HG03159 (cell line): ENCODE data around the gene TPMT.
A peak's percentile ranks its signal among the peaks of the same experiment; 100 is the strongest.
"Not testable (repeated sequence)": the region's sequence is repeated elsewhere in the genome, so short reads cannot be mapped to it uniquely, and the experiment has no call there.

Experiments used
- ATAC-seq: cut with Tn5 transposase; IDR thresholded peaks from one replicate; pipeline ENCODE4 v1.9.1; 2021; ENCODE audit warnings: mild to moderate bottlenecking, moderate library complexity; ENCODE audit not compliant: unreplicated experiment

The TPMT gene

DNA sequence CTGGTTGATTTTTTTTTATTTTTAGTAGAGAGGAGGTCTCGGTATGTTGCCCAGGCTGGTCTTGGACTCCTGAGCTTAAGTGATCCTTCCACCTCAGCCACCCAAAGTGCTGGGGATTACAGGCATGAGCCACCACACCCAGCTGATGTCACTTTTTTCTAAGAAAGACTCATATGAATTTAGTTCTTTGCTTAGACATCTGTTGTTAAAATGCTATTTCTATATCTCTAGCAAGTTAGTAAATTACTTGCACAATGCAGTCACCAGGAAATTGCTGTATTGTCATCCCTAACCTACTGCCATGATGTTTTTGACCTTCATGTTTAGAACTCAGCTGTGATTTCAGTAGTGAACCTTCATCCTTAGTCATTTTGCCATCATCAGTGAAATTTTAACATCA, 6.0 kb upstream of the TPMT start:
- no peak for ATAC-seq

DNA sequence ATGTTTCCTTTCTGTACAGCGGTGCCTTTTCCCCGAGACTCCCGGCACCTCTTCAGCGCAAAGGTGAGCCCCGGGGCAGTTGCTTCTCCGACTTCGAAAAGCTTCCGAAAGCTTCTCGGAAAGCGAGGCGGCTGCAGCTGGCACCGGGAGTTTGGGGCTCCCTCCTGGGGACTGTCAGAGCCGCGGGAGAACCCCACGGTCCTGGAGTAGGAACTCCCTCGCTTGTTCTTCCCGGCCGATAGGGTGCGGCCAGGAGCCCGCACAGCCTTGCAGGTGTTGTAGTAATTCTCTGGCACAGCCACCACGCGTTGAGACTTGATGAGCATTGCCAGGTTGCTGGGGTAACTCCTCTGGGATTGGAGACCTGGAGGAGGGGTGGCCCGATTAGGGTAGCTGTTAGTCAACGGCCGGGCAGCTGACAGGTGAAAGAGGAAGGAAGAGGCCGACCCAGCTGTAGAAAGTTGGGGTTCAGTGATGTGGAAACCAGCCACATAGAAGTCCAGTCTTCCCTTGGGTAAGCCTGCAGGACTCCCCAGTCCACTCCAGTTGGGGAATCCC, 1.1 kb upstream of the TPMT start:
- peak; percentile 29 for ATAC-seq

DNA sequence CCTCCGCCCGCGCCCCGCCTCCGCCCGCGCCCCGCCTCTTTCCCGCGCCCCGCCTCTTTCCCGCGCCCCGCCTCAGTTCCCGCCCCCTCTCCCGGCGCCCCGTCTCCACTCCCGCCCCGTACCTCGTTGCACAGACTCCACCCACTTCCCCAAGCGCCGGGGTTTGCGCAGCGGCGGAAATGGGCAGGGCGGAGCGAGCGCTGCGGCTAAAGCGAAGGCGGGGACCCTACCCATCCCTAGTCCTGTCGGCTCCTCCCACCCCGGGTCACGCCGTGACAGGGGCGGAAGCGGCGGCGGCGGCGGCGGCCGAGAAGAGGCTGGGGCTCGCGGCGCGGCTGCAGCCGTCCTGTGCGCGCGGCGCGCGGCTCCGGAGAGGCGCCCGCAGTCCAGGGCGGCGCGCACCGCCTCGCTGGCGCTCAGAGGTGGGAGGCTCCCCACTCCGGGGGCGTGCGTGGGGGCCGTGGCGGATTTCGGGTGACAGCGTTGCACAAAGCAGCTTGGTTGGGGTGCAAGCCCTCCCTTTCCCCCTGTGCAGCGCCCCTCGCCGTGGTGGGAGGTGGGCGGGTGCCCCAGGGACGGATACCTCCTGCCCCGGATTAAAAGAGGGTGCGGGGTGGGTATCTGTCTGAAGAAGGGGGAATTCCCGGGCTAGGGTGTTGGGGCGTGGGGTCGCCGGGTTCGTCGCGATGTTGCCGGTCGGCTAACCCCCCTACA, 430 bp upstream of the TPMT start, which contains the start of gene KDM1B:
KDM1B (plus strand) TSS at position 273 of the 714 bp plus-strand sequence. CDS start 4,474 bp downstream, outside the sequence.
- peak; percentile 86 for ATAC-seq

DNA sequence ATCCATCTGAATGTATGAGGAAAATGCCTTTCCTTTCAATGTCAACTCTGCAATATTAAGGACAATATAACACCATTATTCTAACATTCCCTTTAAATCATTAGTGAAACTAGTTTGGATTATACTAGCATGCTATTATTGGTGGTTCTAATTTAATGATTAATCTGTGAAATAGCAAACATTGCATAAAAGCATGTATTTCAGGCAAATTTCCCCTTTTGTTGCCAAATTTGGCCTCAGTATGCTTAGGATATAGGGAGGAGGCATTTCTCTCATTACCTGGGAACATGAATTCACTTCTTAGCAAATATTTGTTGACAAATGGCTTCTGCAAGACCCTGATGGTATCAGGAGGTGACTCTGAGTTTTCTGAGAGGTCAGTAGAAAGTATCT, 1.6 kb downstream of the TPMT start:
- ATAC-seq, result no peak

DNA sequence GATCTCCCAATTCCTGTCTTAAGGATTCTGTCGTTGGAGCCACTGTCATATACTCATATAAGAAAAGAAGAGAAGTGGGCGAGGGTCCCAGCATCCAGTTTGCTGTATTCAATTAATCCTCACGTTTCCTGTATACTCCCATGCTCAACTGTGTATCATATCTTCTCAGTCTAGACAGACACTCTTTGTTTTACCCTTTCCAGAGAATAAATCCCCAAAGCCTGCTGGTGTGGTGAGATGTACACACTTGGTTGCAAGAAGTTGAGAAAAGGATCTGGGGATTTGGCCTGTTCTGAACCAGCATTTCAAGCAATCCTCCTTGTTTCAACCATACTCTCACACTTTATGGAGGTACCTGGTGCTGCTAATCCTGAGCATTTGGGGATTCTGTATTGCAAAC, 3.1 kb downstream of the TPMT start:
- ATAC-seq, result no peak

DNA sequence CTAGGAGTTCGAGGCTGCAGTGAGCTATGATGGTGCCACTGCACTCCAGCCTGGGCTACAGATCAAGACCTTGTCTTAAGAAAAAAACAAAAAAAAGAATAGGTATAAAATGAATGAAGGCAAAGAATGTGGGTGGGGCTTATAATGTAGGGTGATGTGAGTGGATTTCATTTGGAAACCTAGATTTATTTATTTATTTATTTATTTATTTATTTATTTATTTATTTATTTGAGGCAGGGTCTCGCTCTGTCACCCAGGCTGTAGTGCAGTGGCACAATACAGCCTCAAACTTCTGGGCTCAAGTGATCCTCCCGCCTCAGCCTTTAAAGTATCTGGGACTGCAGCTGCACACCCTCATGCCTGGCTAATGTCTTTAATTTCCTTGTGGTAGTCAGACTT, 3.5 kb downstream of the TPMT start:
- not testable (repeated sequence) for ATAC-seq

DNA sequence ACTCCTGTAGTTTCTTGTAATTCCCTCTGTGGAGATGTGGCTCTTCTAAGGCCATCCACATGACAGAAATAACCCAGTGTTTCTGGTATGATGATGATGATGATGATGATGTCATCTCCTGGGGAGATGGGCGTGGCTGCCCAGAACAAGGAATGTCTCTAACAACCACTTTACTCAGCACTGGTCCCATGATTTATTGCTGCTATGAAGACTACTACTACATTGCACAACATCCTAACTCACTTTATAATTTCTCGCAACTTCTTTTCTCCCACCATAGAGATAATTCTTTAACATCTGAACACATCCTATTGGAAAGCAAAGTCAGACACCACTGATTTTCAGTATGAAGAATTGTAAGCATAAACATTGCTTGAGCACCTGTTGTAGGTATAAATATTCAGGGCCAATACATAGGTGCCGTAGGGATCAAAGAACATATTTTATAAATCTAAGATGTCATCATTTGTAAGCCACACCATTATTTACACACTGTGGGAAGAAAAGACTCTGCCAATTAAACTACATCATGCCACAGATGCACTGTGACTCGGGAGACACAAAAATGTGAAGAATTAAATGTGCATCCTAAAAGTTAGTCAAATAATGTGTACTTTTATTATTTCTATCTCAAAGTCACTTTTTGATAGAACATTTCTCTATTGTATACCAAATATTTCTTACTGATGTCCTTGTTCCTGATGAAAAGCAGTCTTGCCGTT, 6.4 kb downstream of the TPMT start:
- ATAC-seq, result no peak

DNA sequence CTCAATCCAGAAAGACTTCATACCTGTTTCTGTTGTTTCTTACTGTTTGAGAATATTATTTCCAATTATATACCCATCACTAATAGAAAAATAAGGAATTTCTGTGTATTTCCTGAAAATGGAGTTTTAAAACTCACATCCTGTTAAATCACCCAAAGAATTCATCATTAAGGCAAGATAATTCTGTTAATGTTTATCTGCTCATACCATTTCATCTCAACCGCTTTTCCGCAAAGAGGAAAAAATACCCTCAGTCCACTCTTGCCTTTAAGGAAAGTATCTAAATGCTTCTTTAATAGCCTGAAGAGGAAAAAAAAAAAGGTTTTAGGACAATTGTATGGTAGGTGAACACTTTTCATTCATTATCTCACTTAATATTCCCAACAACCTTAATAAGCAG, 7.3 kb downstream of the TPMT start:
- no peak for ATAC-seq

DNA sequence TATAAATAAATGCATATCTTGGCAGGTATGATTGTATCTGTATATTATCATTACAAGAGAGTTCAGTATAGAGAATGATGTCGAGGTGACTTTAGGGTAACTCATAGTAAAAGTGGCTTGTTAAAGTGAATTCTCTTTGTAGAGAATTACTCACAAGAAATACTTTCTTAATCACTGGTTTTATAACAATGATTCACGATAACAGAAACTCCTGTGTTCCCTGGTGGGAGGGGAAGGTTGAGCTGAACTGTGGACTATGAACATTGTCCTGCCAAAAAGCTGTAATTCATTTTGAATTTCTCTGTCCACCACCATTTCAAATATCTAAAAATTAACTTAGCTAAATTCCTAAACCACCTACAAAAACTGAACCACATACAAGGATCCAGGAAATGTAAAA, 7.7 kb downstream of the TPMT start:
- no peak for ATAC-seq

DNA sequence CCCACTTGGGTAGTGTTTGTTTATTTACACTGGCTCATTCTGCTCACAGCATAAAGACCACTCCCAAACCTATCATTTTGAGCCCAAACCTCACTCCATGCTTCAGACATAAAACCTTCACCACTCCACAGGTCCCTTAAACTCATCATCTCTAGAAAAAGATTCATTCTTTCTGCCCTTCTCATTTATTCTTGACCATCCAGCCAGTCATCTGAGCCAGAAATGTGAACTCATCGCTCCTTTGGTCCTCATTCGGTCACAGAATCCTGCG, 12.4 kb downstream of the TPMT start:
- no peak for ATAC-seq

DNA sequence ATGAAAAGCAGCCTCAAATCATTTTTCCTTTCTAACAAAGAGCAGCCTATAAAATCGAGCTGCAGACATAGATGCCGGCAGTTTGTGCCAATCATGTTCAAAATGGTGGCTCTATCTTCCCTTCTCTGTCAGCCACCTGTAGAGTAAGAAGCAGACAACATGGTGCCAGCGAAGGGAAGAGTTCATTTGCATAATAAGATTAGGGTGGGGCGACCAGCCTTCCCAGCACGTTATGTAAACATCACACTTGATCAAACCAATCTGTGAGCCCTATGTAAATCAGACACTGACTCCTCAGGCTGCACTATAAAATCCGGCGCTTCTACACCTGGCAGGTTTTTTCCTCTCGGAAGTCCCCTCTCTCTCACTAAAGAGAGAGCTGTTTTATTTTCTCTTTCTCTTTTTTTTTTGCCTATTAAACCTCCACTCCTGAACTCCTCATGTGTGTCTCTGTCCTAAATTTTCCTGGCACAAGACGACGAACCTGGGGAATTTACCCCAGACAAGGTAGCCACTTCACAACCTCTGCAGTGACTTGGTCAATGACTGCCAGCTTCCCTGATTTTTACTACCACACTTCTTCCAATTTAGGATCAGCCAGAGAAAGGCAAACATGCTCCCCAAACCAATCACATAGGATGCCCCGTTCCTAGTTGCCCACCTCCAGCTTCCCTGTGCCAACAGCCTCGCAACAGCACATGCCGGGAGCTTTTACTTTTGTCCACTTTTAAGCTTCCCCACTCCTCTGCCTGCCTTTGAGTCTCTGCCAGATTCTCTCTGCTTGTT, 12.9 kb downstream of the TPMT start:
- ATAC-seq, result no peak

DNA sequence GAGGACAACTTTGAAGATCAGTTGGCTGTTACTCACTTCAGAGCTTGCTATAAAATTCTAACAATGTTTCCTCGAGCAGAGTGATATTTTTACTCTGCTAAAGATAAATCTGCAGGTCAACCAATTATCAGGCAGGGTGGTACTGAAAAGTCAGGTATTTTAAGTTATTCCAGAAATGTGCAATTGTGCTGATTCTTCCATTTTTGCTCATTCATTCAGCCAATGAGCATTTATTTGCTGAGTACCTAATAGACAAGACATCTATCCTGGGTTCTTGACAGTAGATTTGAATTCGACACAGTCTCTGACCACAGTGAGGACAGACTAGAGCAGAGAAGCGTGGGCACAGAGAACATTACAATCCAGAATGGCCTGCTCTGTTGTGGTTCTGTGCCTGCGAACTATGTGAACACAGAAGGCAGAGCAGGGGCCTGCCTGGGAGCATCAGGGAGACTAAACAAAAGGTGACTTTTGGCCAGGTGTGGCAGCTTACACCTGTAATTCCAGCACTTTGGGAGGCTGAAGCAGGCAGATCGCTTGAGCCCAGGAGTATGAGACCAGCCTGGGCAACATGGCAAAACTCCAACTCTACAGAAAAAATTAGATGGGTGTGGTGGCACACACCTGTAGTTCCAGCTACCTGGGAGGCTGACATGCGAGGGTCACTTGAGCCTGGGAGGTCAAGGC, 14.8 kb downstream of the TPMT start:
- ATAC-seq, result no peak

DNA sequence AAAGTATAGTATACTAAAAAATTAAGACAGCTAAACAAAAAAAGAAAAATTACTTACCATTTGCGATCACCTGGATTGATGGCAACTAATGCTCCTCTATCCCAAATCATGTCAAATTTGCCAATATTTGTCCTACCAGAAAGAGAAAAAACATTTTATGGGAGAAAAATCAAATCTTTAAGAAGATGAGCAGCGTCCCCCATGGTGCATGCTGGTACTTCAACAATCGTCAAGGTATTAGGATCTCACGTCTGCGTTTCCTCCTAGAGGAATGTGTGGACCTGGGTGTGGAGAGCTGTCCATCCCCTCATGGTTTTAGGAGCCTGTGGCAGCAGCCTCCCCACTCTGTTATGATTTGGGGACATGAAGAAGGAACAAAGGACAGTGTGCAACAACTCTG, 16.0 kb downstream of the TPMT start:
- no peak for ATAC-seq

DNA sequence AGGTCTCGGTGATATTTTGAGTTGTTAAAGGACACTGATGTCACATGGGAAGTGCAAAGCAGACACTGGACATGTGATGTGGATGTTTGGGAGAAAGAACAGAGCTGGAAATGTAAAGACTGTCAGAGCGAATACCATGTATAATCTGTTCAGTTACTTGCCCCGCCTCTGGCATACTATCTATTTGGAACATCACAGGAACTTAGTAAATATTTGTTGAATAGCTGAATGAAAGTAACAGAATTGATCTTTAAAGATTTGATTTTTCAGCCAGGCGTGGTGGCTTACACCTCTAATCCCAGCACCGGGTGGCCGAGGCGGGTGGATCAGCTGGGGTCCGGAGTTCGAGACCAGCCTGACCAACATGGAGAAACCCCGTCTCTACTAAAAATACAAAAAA, 18.6 kb downstream of the TPMT start:
- ATAC-seq, result no peak

DNA sequence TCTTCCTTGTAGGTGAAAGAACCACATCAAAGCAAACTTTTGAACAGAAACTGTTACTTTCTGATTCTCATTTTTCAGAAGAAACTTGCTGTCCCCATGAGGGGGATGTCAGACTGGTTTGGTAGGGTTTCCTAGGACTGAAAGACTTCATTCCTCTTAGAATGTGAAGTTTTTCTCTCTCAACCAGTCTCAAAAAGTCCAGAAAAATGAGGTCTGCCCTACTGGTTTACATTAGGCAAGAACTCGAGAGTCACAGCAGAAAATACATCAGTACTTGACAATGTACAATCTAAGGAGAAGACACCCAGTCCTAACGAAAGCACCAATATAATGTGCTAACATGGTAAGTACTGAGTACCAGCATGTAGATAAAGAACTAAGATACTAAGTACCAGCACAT, 19.7 kb downstream of the TPMT start:
- no peak for ATAC-seq

DNA sequence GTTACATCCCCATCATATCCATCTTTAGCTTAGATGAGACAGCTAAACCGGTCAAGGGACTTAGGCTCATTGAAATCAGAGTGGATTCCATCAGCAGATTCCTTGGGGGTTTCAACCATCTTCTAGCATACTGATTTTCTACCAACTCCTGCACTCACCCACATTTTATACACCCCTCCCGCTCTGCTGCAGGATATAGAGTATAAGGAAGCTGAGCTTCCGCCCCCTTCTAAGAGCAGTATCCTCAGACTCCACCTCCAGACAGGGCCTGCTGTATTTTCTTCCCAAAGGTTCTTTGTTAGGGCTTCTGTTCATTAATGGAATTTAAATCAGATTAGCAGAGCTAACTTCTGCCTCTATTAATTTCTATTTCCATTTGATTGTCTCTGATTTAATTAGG, 22.5 kb downstream of the TPMT start:
- ATAC-seq, result no peak

DNA sequence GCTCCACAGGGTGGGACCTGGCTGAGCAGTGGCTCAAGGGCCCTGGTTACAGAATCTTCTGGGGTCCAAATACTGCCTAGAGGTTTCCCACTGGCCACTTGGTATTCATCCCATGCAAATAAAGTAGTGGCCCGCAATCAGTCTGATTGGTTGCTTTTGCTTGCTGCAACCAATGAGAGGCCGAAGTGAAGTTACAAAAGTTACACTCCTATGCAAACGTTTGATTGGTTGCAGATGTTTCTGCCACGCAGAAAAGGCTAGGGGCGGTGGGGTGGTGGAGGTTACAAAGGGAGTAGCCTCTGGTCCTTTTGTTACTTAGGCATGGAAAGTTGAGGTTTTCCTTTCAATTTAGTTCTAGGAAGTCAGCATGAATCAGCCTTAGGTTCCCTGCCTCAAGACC, 28.8 kb downstream of the TPMT start:
- ATAC-seq, result no peak

DNA sequence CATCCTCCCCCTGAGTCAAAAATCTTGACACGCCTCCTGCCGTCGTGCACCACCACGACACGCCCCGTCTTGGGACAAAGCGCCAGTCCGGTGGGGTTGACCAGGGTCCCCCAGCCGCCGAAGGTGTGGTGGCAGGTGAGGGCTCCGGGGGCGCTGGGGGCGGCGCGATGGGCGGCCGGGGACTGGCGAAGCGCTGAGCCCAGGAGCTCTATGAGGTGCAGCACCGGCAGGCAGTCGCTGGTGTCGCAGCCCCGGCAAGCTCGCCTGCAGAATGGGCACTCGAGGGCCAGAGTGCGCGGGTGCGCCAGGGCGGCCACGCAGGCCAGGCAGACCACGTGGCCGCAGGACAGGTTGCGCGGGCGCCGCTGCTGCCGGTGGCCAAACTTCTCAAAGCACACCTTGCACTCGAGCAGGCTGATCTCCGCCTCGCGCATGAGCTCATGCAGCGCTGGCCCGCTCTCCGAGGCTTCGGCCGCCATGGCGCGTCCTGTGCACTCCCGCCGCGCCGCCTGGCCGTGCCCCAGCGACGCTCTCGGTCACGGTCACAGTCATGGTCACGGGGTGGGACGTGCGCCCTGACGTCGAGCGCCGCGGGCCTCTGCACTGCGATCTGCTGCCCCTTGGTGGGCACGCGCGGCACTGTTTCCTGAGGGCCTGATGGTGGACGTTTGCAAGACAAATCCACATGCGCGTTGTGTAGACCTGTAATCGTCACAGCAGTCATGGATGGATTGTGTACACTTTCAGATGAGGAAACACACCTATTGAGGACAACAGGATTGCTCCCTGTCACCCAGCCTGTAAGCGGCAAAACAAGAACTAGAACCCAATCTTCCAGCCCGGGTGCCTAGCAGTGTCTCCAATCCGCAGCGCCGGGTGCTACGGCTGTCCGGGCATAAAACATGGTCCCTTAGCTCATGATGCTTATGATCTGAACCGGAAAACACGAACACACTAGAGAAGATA, 32.5 kb downstream of the TPMT start, which contains the start of gene NHLRC1:
NHLRC1 (minus strand) TSS at position 550 of the 966 bp plus-strand sequence; CDS start at position 479, 71 bp downstream.
- peak; percentile 98 for ATAC-seq

DNA sequence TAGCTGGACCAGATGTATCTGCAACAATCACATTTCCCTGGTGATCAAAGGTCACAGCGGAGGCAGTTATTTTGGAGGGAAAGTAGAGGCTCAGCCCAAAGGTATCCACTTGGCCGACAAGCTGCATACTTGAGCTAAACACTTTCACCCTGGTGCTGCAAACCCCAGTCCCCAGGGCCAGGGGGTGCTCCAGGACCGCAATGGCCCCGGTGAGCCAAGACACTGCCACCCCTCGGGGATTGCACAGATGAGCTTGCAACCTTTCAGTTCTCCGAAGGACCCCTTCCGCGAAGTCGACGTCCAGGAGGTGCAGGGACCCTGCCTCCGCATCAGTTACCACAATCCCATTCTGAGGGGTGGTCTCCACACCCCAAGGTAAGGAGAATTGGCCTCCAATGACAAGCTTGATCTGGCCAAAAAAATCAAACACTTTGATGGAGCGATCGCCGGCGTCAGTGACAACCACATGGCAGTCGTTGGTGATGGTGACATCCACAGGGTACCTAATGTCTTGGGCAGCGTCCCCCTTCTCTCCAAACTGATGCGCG, 33.2 kb downstream of the TPMT start:
- no peak for ATAC-seq

DNA sequence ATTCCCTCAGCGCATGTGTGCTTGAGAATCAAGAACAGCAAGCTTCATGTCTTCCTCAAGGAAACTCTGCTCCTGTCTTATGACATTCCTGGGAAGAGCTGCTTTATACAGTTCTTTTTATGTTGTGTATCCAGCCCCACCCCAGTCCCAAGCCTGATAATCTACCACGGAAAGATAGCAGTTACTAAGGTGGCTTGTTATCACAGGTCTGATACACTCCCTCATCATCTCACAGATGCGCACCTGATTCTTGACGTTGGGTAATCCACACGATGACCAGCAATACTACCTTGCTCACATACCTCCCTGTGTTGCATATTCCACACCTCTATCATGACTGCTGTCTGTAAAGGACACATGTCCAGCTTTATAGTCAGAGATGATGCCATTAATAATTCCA, 35.6 kb downstream of the TPMT start:
- ATAC-seq, result no peak
